ENCODE data around the gene MCF2L.

The MCF2L gene

GRCh38 chr13:112981451-112981850 is 12.4 kb downstream of the MCF2L start:
- no peak for DNase-seq

GRCh38 chr13:112982281-112983041 is 13.4 kb downstream of the MCF2L start:
- no peak for DNase-seq

GRCh38 chr13:112983042-112983305 is 14.0 kb downstream of the MCF2L start:
- DNase-seq, result no peak

DNA sequence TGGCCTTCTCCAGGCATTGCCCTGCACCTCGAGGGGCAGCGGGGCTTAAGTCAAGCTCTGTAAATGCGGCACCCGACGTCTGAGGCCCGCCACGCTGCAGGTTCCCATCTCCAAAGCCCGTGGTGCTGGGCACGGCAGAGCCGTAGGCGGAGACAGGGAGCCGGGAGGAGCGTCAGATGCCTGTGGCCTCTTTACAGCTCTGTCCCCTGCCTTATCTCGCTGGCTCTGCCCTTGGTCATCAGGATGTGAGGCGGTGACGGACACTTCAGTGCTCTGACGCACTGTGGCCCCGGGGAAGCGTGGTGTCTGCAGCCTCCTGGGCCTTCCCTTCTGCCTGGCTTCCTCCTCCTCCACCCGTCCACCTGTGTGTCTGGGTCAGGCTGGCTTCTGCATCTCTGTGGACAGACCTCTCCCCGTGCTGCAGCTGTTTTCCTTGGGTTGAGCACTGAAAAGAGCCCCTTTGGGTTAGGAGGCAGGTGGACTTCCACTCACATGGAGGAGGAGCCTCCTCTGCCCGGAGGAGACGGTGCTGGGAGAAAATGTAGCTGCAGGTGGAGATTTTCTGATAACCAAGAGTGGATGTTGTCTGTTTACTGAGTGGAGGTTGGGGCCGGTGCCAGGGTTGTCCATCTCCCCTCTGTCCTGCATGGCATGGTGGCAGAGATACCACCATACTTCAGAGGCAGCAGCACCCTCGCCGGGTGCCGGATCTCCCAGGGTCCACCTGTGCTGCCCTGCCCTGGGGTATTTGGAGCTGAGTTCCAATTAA is 14.6 kb downstream of the MCF2L start:
- no peak for DNase-seq

GRCh38 chr13:112984501-112984900 is 15.5 kb downstream of the MCF2L start:
- no peak for DNase-seq

DNA sequence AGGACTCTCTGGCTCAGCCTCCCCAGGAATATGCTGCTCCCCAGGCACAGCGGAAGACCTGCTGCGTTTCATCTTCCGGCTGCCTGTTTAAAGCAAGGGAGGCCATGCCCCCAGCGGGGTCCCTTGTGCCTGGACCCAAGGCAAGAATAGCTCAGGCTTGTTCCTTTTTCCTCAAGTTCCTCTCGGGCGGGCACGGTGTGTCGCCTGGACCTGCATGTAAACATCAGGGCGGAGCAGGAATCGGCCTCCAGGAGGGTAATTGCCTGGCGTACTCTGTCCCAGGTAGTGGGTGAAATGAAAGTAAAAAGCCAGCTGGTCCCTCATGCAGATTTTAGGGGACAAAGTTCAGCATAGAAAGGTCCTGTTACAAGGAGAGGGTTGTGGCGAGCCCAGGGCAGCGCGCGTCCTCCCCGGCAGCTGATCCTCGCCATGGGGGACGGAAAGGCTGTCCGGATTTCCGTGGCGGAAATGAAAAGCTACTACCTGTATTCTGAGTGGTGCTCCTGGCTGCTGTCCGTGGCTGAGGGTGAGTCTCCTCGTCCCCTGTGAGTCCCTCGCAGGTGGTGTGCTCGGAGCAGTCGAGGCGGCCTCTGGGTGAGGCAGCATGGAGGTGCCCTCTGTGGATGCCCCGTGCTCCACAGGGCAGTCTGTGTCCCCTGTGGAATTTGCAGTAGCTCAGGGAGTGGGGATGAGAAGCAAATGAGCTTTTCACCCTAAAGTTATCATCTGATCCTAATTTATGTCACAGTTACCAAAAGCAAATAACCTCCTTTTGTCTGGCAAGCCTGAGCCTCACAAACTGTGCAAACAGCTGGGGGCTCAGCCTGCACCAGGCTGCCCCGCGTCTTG is 16.2 kb downstream of the MCF2L start:
- no peak for DNase-seq

DNA sequence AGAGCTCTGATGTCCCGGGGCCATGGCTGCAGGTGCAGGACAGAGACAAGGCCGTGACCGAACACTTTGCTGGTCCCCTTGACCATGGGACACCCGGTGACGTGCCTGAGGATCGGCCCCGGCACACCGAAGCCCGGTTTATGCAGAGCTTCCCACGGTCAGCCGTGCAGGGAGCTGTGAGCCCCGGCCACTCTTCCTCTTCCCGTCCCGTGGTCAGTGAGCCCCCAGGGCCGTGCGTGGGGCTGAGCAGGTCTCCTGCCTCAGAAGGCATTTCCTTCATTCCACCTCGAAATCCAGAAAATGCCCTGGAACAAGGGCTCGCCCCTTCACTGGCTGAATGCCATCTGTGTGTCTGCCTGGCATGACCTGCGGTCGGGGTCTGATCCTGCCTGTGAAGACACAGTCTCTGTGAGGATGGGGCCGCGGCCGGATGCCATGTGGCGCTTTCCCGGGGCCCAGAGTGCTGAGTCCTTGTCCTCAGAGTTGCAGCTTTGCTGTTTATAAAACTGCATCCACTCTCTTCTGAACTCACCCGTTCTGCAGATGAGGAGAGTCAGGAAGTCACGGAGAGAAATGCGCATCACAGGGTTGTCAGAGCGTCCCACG is 16.9 kb downstream of the MCF2L start:
- DNase-seq, result no peak

DNA sequence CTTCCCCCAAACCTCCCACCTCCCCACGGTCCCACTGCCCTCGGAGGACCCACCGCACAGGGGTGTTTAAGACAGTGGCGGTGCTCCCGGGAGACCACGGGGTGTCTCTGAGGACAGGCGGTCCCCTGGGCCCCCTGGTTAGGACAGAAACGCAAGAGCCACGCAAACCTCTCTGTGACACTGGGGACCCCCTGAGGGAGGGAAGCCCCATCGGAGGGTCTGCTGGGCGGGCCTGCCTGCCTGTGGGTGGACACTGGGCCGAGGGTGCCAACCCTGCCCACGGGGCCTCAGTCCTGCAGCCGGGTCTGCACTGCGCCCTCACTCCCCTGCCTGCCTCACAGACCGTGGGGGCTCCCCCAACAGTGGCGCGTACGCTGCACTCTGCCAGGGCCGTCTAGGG is 17.5 kb downstream of the MCF2L start:
- no peak for DNase-seq

DNA sequence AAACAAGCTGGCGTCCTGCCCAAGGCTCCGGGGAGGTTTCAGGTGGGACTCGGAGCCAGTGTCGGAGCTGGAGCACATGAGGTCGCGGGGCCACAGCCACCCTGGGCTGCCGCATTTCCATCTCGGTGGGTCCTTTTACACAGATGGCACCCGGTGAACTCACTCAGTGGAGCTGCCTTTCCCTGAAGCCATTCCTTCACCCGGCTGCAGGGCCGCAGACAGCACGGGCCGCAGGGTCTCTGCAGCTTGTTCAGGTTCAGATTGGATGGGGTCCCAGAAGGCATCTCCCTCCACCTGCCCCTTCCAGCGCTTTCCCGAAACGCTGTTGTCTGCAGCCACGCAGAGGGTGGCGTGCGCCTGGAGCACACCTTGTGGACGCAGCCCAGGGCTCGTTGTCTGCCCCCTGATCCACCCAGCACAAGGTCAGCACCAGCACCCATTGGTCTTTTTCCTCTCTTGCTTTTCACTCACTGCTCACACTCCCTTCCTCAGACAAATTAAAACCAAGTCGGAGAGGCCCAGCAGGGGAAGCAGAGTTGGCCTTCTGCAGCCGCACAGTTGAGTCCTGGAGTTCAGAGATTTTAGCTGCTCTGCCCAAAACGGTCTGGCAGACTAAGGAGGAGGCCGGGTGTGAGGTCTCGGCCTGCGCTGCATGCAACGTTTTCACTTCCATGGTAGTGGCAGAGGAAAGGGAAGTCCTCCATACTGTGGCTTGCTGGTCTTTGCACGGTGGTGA is 18.1 kb downstream of the MCF2L start:
- peak; percentile 43 for DNase-seq

- DNase-seq, result no peak
Measured at GRCh38 chr13:112987682-112988024, 18.6 kb downstream of the MCF2L start.

DNA sequence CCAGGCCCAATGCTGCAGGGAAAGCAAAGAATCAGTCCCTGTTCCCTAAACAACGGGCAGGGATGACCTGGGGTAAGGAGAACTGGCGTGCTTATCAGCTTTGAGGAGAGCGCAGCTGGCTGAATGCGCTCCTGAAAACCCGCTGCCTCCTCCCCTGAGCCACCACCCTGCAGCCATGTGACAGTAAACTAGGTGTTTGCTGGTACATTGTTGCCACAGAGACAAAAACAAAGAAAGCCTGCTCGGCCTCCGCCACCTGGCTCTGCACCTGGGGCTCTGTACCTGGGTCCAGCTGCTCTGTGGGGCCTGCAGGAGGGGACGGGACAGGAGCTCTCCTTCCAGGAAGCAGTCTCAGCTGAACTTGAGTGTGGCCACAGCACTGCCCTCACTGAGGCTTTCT is 21.8 kb downstream of the MCF2L start:
- no peak for DNase-seq

DNA sequence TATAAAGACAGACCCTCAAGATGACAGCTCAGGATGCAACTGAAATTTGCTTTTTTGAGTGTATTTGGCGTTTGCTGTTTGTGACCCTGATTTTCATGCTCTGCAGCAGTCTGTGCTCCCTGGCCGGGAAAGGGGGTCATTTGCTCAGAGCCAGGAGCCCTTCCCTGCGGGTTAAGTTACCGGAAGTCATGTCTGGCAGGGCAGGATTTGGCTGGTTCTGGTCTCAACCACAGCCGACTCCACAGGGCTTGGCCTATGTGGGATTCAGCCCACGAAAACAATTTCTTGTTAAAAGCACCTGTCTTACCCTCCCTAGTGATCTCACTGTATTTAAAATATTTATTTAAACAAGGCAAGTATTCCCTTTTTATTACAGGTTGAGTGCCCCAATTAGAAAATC is 22.6 kb downstream of the MCF2L start:
- DNase-seq, result no peak

DNA sequence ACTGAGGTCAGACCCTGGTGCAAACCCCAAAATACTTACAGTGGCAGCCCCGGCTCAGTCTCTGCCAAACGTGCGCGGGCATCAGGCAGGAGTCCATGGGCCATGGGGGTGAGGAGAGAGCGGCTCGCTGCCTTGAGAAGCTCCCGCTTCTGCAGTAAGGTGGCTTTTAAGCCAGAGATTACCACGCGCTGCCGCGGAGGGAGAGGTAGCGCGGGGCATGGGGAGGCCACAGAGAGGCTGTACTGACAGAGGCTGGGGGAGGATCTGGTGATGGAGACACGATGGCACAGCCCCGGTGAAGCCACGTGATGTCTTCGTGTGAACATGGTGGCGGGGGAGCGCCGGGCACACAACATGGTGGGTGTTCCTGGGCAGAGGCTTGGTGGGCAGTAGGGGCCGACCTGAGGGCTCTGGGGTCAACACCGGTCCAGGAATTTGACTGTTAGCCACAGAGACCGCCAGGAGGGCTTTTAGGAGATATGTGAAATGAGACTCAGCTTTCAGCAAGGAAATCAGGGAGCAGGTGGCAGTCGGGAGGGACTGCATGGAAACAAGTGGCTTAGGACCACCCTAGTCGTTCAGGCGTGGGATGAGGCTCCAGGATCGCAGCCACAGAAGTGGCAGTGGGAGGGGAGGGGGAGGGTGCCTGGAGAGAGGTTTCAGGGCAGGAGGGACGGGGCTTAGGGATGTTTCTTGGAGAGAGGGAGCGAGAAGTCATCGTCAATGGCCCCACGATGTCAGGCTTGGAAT is 24.1 kb downstream of the MCF2L start:
- no peak for DNase-seq

DNA sequence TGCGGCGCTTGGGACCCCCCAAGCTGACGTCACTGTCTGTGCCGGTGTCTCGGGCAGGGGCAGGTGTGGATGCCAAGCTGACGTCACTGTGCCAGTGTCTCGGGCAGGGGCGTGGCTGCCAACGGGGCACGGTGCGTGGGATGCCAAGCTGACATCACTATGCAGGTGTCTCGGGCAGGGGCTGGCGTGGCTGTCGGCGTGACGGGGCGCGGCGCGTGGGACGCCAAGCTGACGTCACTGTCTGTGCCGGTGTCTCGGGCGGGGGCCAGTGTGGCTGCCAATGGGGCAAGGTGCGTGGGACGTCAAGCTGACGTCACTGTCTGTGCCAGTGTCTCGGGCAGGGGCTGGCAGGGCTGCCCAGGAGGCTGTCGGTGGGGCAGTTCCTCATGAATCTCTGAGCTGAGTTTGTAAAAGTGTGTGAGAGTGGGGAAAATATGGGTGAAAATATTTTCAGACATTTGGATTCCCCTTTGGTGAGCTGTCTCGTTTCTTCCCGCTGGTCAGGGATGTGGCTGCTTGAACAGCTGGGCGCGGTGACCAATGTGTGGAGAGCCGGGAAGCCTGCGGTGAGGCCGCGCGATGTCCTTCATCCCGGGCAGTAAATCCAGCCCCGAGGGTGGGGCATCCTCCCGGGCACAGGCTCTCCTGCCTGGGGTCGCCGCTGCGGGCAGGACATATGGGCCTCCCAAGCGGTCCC is 25.2 kb downstream of the MCF2L start:
- DNase-seq, result no peak

DNA sequence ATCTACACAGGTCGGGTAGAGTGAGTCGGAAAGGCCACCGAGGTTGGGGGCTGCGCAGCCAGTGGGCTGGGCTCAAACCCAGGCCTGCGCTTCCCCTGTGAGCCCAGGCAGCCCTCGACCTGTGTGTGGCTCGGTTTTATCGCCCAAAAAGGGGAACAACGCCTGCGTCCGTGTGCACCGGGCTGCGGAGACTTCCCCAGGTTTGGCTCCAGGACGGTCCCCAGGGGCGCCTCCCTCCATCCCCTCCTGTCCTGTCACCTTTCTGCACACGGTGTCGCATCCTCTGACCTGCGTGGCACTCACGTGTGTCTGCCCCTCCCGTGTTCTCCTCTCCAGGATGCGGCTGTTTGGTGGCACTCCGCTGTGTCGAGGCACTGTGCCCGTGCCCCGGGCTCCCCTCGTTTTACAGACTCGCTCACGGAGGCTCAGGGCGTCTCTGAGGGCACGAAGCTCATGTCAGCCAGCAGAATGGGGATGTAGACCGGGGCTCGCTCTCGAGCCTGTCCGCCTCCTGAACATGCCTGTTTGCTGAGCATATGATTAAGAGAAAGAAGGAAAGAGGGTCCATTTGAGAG is 25.9 kb downstream of the MCF2L start:
- no peak for DNase-seq

GRCh38 chr13:112995395-112996191 is 26.6 kb downstream of the MCF2L start:
- DNase-seq, result peak; percentile 65

- no peak for DNase-seq
Measured at GRCh38 chr13:112996671-112997091, 27.7 kb downstream of the MCF2L start.

DNA sequence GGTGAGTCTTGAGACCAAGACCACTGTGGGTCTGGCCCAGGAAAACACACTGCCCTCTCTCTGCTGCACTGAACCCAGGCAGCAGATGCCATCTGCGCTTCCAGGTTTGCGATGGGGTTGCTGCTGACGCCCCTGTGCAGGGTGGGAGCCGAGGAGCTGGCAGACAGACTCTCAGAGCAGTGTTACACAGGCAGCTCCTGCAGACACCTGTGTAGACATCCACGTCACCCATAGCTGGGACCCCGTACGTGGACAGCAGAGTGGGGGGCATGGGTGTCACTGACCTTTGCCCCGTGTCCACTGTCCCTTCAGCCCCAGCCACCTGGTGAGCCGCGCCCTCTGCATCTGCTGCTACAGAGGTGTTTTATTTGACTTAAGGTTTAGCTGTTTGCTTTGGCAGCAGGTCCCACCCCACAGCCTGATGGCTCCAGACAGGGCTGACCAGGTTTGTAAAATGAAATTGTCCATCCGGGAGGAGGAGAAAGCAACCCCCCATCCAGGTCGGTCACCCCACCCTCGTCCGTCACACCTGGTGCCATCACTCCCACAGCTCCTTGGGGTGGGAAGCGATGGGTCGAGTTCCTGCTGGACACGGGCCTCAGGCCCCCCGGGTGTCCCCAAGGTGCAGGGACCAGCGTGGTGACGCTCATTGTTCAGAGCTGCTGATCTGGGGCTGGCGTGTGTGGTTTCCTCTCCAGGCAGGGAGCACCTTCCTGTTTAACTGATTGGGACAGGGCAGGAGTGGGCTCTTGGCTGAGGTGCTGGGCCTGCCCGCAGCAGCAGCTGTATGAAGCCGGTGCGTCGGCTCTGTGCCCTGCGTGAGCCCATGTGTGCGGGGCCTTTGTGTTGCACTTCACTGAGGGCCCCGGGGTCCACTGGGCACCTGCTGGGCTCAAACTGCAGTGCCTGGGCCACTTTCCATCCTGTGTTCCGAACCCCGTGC is 28.4 kb downstream of the MCF2L start:
- DNase-seq, result no peak

Data from eye (tissue), 1 donor.